A549 (cell line): ENCODE results near the gene ZBTB46.

Source experiments
- EP300 ChIP-seq, 2 experiments: fragments of >200 bp; sonication (Bioruptor Twin); formaldehyde crosslinking; IDR thresholded peaks; 2 replicates in 1 of 2; 3 replicates in 1 of 2; pipeline ENCODE4 v1.6.1; 2016 to 2017
- ESRRA ChIP-seq: fragments of 150-350 bp; IDR thresholded peaks from 2 replicates; pipeline ENCODE4 v1.6.1; 2014; ENCODE audit warnings: mild to moderate bottlenecking, low read length, borderline replicate concordance
- HDAC2 ChIP-seq: fragments of 200-600 bp; sonication (generic); IDR thresholded peaks from 2 replicates; pipeline ENCODE4 v1.6.1; 2016
- MAFK ChIP-seq: fragments of 450-650 bp; IDR thresholded peaks from 2 replicates; pipeline ENCODE4 v1.6.1; 2014; ENCODE audit not compliant: partially characterized antibody
- NFE2L2 ChIP-seq: fragments of 150-350 bp; conservative IDR thresholded peaks from 2 replicates; pipeline ENCODE4 v1.6.1; 2014; ENCODE audit warnings: low read length
- NR3C1 ChIP-seq: fragments of >200 bp; sonication (Bioruptor Twin); formaldehyde crosslinking; IDR thresholded peaks from 3 replicates; pipeline ENCODE4 v1.6.1; 2017
- POLR2A ChIP-seq: IDR thresholded peaks from 2 replicates; pipeline ENCODE4 v1.6.1; 2012; ENCODE audit warnings: mild to moderate bottlenecking, low read length
- POLR2AphosphoS2 ChIP-seq: conservative IDR thresholded peaks from 2 replicates; pipeline ENCODE4 v1.6.1; 2012; ENCODE audit warnings: low read length, improper control_type of control experiment, inconsistent platforms
- TF ChIP-seq, protein P1 (sequence below): fragments of >200 bp; sonication (Bioruptor Twin); formaldehyde crosslinking; IDR thresholded peaks from 3 replicates; pipeline ENCODE4 v1.5.1; 2016
- TF ChIP-seq, protein P2 (sequence below): fragments of >200 bp; sonication (Bioruptor Twin); formaldehyde crosslinking; IDR thresholded peaks from 2 replicates; pipeline ENCODE4 v1.6.1; 2016

DNA sequence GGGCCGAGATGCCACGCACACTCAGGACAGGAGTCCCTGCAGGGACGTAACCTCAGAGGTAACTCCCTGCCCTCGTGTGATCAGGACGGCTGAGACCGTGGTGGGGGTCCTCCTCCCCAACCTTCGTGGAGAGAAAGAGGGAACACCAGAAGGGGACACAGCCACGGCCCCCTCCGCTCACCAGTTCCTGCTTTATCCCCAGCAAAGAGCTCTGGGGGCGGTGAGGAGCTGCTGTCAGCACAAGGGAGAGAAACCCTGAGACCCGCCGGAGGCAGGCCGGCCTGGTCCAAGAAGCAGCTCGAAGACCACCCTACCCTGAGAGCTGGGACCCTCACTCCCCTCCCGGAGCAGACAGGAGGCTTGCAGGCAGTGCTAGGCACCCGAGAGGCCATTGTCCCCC lies 47.1 kb downstream of the ZBTB46 start:
- TF ChIP-seq POLR2A (no peak), ESRRA (no peak), EP300 (IDR thresholded peaks at IDR 0.05) (no peak), NR3C1 (no peak), HDAC2 (no peak), POLR2AphosphoS2 (no peak), MAFK (no peak), NFE2L2 (no peak)
- TF ChIP-seq, protein P1, sequence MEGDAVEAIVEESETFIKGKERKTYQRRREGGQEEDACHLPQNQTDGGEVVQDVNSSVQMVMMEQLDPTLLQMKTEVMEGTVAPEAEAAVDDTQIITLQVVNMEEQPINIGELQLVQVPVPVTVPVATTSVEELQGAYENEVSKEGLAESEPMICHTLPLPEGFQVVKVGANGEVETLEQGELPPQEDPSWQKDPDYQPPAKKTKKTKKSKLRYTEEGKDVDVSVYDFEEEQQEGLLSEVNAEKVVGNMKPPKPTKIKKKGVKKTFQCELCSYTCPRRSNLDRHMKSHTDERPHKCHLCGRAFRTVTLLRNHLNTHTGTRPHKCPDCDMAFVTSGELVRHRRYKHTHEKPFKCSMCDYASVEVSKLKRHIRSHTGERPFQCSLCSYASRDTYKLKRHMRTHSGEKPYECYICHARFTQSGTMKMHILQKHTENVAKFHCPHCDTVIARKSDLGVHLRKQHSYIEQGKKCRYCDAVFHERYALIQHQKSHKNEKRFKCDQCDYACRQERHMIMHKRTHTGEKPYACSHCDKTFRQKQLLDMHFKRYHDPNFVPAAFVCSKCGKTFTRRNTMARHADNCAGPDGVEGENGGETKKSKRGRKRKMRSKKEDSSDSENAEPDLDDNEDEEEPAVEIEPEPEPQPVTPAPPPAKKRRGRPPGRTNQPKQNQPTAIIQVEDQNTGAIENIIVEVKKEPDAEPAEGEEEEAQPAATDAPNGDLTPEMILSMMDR: no peak
- TF ChIP-seq, protein P2, sequence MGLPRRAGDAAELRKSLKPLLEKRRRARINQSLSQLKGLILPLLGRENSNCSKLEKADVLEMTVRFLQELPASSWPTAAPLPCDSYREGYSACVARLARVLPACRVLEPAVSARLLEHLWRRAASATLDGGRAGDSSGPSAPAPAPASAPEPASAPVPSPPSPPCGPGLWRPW: no peak
